G401.6 (cell line): ENCODE results near the gene SYS1.

Source experiments
- FAIRE-seq: peaks from 2 replicates; lab custom pipeline; 2012; peaks lifted over from hg19 to GRCh38; lab: Jason Lieb, UNC

Gene SYS1

GRCh38 chr20:45362804-45363610, at the start of gene SYS1:
Gene SYS1 (plus strand): TSS chr20:45363156. CDS start chr20:45363532, 376 bp downstream.
- FAIRE-seq: peak; percentile 93

- no peak for FAIRE-seq
These were observed 49.0 kb upstream of the SYS1 start for GRCh38 chr20:45313943-45314342.

- FAIRE-seq: no peak
These were observed 47.3 kb upstream of the SYS1 start for GRCh38 chr20:45315672-45316071.

GRCh38 chr20:45316150-45317080, 46.5 kb upstream of the SYS1 start:
- no peak for FAIRE-seq

- no peak for FAIRE-seq
These were observed 45.1 kb upstream of the SYS1 start for GRCh38 chr20:45317826-45318225.

GRCh38 chr20:45318386-45318939, 44.5 kb upstream of the SYS1 start:
- no peak for FAIRE-seq

- FAIRE-seq: no peak
These were observed 44.0 kb upstream of the SYS1 start for GRCh38 chr20:45318948-45319347.

- FAIRE-seq: no peak
These were observed 41.9 kb upstream of the SYS1 start for GRCh38 chr20:45320948-45321595.

- no peak for FAIRE-seq
These were observed 40.0 kb upstream of the SYS1 start for GRCh38 chr20:45322952-45323383.

- FAIRE-seq: no peak
These were observed 39.2 kb upstream of the SYS1 start for GRCh38 chr20:45323731-45324130.

GRCh38 chr20:45325371-45325770, 37.6 kb upstream of the SYS1 start:
- FAIRE-seq: no peak

GRCh38 chr20:45328451-45328850, 34.5 kb upstream of the SYS1 start:
- FAIRE-seq: no peak

- no peak for FAIRE-seq
These were observed 33.2 kb upstream of the SYS1 start for GRCh38 chr20:45329497-45330319.

- FAIRE-seq: no peak
These were observed 32.5 kb upstream of the SYS1 start for GRCh38 chr20:45330476-45330875.

GRCh38 chr20:45336530-45337366, 26.2 kb upstream of the SYS1 start:
- FAIRE-seq: no peak

GRCh38 chr20:45337367-45338120, 25.4 kb upstream of the SYS1 start:
- no peak for FAIRE-seq

- no peak for FAIRE-seq
These were observed 24.6 kb upstream of the SYS1 start for GRCh38 chr20:45338121-45339030.

- no peak for FAIRE-seq
These were observed 23.9 kb upstream of the SYS1 start for GRCh38 chr20:45339084-45339483.

- no peak for FAIRE-seq
These were observed 23.2 kb upstream of the SYS1 start for GRCh38 chr20:45339799-45340198.
